NCI-H748 (cell line): Measurements from ENCODE around the gene TAOK2.

Experiments used
- DNase-seq: peaks from one replicate; lab custom pipeline; 2025; ENCODE audit not compliant: unreplicated experiment; lab: John Stamatoyannopoulos, UW

Gene TAOK2

GRCh38 chr16:29987371-29988085 is 13.9 kb downstream of the TAOK2 start:
- DNase-seq = no peak

DNA sequence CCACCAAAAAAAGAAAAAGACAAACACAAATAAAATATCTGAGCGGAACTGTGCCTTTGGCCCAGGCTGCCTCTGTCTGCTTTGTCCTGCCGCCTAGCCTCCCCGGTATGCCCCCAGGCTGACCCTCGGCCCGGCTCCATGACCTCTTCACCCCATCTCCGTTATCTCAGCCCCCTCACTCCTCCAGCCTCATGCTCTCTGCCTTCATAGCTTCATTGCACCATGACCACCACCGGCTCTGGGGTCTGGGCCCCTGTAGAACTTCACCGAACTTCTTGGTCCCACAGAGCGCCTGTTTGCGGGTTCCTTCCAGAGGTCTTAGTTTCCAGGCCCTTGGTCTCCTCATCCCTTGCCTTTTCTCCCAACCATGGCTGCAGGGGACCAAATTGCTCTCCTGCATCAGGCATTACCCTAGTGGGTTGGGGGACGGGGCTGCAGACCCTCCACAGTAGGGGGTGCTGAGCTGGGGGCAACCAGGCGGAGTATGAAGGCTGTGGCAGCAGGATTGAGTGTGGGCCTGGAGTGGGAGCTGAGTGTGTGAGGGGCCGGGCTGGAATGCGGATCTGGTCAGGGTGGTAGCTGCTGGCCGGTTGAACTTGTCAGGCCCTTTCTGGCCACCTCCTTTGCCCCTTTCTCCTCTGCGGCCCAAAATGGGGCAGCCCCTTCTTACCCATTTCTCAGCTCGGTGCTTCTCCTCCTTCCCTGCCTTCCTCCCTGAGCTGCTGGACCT is 14.8 kb downstream of the TAOK2 start:
- DNase-seq = no peak

DNA sequence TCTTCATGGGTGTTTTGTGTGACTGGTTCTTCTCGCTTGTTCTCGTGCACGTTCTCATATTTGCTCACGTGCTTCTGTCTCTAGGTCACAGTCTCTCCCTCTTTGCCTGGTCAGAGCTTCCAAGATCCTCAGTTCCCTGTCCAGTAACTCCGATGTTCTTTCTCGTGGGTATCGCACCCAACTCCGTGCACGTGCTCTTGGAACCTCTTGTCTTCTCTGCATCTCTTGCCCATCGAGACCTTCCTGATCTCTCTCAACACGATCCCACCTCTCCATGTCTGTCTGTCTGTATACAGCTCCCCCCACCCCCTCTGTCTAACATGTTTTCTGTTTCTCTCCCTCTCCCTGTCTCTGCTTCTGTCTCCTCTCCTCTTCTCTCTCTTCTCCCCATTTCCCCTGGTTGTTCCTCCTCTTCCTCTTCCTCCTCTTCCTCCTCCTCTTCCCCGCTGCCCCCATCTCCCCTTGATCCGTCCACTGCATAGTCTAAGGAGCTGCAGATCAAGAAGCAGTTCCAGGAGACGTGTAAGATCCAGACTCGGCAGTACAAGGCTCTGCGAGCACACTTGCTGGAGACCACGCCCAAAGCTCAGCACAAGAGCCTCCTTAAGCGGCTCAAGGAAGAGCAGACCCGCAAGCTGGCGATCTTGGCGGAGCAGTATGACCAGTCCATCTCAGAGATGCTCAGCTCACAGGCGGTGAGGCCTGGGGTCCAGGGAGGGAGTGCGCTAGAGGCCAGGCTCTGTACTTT is 15.6 kb downstream of the TAOK2 start:
- no peak for DNase-seq

DNA sequence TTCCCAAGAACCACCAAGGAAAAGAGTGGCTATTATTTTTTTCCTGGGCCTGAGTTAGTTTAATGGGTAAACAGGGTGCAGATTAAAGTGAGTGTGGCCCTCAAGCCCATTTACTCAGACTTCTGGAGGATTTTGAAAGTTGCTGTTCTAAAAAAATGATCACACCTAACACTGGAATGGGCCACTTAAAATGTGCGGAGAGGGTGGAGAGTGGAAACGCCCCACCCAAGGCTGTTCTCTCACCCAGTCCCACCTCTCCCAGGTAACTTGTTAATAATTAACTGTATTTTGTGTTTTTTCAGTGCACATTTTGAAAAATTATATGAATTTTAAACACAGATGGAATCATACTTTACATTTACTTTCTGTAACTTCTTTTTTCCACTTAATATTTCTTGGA is 16.4 kb downstream of the TAOK2 start:
- DNase-seq = no peak

- no peak for DNase-seq
These were observed 17.4 kb downstream of the TAOK2 start for GRCh38 chr16:29990883-29991570.

- no peak for DNase-seq
These were observed 17.9 kb downstream of the TAOK2 start for GRCh38 chr16:29991571-29991904.

- no peak for DNase-seq
These were observed 18.8 kb downstream of the TAOK2 start for GRCh38 chr16:29992344-29992967.

DNA sequence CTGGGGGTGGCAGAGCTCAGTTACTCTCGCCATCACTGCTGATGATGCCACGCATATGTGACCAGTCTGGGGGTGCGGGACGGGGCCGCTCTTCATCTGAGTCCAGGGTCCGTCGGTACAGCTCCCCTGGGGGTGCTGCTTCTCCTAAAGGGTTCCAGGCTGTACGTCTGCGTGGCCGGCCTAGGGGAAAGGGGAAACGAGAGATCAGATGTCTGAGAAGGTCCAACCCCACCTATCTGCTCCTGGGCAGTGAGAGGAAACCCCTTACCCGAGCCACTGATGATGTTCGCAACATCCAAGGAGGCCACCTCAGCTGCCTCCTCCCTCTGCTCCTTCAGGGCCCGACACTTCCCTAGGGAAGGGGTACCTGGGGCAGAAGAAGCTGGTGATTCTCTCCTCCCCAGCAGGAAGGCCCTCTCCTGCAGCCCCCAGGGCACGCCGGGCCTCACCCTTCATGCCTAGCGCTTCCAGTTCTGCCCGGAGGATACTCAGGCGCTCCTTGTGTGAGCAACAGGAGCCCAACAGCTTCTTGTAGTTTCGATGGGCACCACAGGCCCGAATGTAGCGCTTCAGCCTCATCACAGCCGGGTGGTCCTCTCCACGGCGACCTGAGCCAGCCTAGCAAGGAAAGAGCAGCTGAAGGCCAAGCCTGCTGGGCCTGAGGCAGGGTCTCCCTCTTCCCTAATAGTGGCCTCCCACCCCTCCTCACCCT is 19.7 kb downstream of the TAOK2 start:
- no peak for DNase-seq

- no peak for DNase-seq
These were observed 20.4 kb downstream of the TAOK2 start for GRCh38 chr16:29993903-29994599.

- peak; percentile 58 for DNase-seq
These were observed 21.1 kb downstream of the TAOK2 start for GRCh38 chr16:29994600-29995323.

- DNase-seq = peak; percentile 90
These were observed 21.7 kb downstream of the TAOK2 start, which contains the start of gene HIRIP3 for GRCh38 chr16:29995324-29995910. Gene HIRIP3, minus strand, starts transcription at chr16:29995617. Its CDS starts 12 bp downstream, at chr16:29995605.

- DNase-seq = peak; percentile 96
These were observed 22.5 kb downstream of the TAOK2 start, which contains the start of gene INO80E for GRCh38 chr16:29995911-29996765. Gene INO80E, plus strand, starts transcription at chr16:29996241. Its CDS starts 70 bp downstream, at chr16:29996311.

DNA sequence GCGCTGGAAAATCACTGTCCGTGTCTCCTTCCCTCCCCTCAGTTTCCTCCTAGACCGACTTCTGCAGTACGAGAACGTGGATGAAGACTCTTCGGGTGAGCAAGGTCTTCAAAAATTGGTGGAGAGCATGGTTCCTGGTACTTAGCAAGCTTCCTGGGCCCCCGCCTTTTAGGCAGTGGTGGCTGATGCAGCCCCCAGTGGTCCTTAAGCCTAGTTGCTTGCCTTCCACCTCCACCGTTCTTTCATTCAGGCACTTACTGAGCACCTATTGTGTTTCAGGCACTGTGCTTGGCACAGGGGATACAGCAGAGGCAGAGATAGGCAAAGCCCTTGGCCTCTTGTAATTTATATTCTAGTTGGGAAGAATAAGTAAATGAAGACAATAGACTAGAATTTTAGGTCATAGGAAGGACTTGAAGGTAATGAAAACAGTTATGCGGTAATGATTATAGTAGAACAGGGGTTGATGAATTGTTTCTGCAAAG is 23.1 kb downstream of the TAOK2 start:
- DNase-seq = no peak

DNA sequence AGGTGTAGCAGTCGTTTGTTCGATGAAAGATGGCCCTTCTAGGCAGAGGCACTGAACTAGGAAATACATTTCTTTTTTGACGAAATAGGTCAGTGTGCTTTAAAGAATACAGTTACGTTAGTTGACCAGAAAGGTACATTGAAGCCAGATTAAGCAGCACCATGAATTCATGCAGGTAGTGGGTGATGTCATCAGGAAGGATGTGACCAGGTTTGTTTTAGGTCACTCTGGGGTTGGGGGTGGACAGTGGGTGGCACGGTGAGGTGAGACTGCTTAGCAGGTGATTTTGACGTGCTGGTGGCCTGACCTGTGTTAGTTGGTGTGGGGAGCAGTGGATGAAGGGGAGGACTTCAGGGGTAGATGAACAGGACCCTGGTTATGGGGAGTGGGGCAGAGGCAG is 25.9 kb downstream of the TAOK2 start:
- DNase-seq = no peak

GRCh38 chr16:30000735-30001631 is 27.3 kb downstream of the TAOK2 start:
- no peak for DNase-seq

DNA sequence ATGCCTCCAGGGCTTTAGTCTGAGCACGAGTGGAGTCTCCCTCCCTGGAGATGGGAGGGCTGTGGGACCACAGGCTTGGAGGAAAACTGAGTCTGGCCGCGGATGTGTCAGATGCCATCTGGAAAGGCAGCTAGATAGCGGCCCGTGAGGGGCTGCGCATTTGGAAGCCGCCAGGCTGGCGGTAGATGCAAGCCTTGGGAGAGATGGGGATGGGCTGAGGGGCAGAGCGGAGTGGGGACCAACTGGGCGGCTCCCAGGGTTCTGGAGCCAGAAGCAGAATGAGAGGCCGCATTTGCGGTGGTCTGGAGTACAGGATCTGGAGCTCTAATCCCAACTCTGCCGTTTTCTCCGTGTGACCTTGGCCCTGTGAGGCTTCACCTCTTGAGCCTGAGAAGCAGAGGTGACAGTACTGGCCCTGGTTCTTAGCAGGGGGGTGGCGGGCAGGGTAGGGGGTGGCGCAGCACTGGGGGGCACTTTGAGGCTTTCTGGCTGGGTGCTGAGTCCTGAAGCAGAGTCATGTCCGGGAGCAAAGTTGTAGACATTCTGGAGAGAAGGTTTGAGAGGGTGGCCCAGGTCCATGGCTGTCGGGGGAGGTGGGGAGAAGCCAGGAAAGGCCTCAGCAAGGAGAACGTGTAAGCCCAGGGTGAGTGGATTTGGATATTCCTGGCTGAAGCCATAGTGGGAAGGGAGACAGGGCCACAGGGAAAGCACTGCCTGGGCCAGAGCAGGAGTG is 29.1 kb downstream of the TAOK2 start:
- DNase-seq = no peak
